Measurements from ENCODE around the gene GNMT.
A peak's percentile ranks its signal among the peaks of the same experiment; 100 is the strongest.

The GNMT gene

GRCh38 chr6:42960243-42961019 is at the start of gene GNMT:
Gene GNMT, plus strand, starts transcription at chr6:42960754. Its CDS starts 14 bp downstream, at chr6:42960768.
- peak; percentile 60 for DNase-seq (ENCODE audit: low spot score)

- no peak for DNase-seq (ENCODE audit: low spot score)
These were observed 49.2 kb upstream of the GNMT start for GRCh38 chr6:42911171-42912021.

DNA sequence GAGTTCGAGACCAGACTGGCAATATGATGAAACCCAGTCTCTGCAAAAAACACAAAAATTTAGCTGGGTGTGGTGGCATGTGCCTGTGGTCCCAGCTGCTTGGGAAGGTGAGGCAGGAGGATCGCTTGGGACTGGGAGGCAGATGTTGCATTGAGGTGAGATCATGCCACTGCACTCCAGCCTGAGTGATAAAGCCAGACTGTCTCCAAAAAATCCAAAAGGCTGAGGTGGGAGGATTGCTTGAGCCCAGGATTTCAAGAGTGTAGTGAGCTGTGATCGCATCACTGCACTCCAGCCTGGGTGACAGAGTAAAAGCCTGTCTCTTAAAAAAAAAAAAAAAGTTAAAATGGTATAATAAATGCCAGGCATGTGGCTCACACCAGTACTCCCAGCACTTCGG is 46.0 kb upstream of the GNMT start:
- no peak for DNase-seq (ENCODE audit: low spot score)

- no peak for DNase-seq (ENCODE audit: low spot score)
These were observed 44.8 kb upstream of the GNMT start, which contains the start of gene PTCRA for GRCh38 chr6:42915732-42916131. Gene PTCRA, plus strand, starts transcription at chr6:42916053. Its CDS starts 17 bp downstream, at chr6:42916070.

DNA sequence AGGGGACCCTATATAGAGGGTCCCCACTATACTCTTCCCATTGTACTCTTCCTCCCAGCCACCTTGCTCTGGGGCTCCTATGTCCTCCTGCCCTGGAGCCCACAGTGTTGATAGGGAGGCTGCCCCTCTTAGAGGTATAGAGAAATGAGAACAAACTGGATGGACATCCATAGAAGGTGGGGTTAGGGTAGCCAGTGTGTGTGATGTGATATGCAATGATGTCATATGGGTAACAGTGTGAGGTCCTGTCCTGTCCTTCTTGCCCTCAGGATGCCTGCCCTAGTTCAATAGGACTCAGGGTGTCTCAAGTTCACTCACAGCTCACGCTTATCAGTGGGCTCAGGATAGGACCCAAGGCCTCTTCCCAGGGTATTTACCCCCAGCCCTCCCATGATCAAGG is 44.3 kb upstream of the GNMT start:
- DNase-seq (ENCODE audit: low spot score): no peak

DNA sequence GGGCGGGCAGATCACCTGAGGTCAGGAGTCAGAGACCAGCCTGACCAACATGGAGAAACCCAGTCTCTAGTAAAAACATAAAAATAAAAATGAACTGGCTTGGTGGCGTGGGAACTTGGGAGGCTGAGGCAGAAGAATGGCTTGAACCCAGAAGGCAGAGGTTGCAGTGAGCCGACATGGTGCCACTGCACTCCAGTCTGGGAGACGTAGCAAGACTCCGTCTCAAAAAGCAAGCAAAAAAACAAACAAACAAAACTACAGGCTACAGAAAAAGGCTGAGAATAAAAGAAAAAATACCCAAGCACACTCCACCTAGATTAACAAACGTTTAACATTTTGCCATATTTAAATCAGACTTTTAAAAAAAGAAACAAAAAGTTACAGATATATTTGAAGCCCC is 38.8 kb upstream of the GNMT start:
- no peak for DNase-seq (ENCODE audit: low spot score)

GRCh38 chr6:42923666-42924065 is 36.9 kb upstream of the GNMT start:
- DNase-seq (ENCODE audit: low spot score): peak; percentile 28

DNA sequence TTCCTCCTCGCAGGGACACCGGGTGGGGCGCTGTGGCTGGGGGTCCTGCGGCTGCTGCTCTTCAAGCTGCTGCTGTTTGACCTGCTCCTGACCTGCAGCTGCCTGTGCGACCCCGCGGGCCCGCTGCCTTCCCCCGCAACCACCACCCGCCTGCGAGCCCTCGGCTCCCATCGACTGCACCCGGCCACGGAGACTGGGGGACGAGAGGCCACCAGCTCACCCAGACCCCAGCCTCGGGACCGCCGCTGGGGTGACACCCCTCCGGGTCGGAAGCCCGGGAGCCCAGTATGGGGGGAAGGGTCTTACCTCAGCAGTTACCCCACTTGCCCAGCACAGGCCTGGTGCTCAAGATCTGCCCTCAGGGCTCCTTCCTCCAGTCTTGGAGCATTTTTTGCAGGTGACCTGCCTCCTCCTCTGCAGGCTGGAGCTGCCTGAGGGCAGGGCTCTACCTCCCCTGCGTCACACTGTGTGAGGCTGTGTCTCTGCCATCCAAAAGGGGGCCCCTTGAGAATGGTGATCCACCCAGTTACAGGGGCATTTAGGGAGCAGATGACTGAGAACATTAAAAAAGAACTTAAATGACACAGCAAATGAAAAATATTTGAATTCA is 35.2 kb upstream of the GNMT start:
- DNase-seq (ENCODE audit: low spot score): no peak

GRCh38 chr6:42928986-42929820 is 31.4 kb upstream of the GNMT start, which contains the start of gene CNPY3:
Gene CNPY3, plus strand, starts transcription at chr6:42929480. Its CDS starts 91 bp downstream, at chr6:42929571.
- peak; percentile 97 for DNase-seq (ENCODE audit: low spot score)

DNA sequence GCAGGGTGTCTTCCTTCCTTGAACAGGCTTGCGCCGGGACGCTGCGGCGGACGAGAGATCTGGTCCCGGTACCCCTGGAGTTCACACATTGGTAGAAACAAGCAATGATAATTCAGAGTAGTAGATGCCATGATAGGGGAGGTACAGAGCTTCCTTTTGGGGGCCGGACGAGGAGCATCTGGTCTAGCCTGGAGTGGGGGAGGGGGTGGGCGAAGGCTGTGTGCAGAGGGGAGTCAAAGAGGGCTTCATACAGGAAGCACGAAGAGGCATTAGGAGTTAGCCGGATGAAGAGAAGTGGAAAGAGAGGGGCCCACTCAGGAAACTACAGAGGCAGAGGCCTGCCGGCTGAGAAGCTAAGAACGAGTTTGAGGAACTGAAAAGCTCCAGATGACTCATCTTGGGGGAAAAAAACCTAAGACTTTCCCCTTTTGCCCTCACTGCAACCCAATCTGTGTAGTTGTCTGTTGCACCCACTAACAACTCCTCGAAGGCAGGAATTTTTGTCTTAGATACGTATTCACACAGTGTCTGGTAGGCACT is 30.7 kb upstream of the GNMT start:
- peak; percentile 64 for DNase-seq (ENCODE audit: low spot score)

DNA sequence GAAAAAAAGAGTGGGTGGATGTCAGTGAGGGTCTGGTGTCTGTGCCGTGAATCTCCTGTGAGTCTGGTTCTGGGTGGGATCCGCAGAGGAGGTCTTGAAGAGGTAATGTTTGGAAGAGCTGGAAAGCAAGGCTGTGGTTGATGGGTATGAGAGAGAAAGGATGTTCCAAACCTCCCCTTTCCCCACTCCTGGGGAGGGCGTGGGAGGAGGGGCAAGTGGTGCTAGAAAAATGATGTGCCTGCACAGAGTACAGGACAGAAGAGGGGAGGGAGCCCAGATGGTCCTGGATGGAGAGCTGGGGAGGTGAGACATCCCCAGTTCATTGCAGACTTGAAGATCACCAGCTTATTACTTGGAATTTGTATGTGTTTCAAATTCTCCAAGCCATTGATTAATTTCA is 28.1 kb upstream of the GNMT start:
- no peak for DNase-seq (ENCODE audit: low spot score)

- DNase-seq (ENCODE audit: low spot score): no peak
These were observed 27.3 kb upstream of the GNMT start for GRCh38 chr6:42933205-42933604.

DNA sequence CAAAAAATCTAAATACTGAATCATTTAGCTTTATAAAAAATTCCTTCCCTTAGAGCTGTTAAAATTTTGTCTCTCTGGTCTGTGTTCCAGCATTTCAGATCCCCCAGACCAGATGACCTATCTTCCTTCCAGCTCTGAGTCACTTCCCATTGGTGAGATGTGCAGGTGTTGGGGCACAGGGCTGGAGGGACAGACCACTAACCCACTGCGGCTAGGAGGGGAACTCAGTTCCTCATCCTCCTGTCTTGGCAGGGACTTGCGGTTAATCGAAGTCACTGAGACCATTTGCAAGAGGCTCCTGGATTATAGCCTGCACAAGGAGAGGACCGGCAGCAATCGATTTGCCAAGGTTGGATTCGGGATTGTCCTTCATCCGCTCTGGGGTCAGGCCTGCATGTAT is 25.2 kb upstream of the GNMT start:
- DNase-seq (ENCODE audit: low spot score): no peak

GRCh38 chr6:42936398-42936797 is 24.2 kb upstream of the GNMT start:
- no peak for DNase-seq (ENCODE audit: low spot score)

GRCh38 chr6:42937548-42938427 is 22.8 kb upstream of the GNMT start:
- no peak for DNase-seq (ENCODE audit: low spot score)

DNA sequence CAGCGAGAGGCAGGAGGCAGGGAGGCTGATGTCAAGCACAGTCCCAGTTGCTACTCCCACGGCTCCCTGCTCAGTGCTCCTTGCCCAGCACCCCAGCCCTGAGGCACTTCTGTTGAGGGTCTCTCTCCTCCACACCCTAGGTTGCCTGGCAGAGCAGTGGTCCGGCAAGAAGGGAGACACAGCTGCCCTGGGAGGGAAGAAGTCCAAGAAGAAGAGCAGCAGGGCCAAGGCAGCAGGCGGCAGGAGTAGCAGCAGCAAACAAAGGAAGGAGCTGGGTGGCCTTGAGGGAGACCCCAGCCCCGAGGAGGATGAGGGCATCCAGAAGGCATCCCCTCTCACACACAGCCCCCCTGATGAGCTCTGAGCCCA is 22.1 kb upstream of the GNMT start:
- no peak for DNase-seq (ENCODE audit: low spot score)

GRCh38 chr6:42938987-42939809 is 21.4 kb upstream of the GNMT start:
- no peak for DNase-seq (ENCODE audit: low spot score)

- DNase-seq (ENCODE audit: low spot score): no peak
These were observed 20.8 kb upstream of the GNMT start for GRCh38 chr6:42939810-42940167.

DNA sequence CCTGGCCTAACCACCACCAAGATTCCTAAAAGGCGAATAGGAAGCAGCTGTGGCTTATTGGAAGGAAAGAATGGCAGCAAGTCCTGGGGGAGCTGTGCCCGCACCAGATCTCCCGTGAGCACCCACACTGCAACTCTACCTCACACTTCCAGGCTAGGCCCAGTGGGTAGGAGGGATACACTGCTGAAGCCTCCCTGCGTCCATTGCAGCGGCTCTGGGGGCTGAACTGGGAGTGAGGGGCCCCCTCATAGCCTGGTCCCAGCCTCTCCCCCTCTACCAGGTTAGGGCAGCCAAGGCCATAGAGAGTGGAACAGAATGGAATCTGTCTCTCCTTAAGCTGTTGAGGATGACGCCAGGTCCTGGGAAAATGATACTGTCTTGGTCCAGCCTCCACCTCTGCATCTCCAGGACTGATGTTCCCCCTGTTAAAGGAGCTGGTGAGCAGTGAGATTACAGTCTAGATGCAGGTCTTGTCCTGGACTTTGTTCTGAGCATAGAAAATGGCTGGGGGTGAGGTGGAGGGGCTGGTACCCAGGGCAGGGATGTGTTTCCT is 20.0 kb upstream of the GNMT start:
- no peak for DNase-seq (ENCODE audit: low spot score)

All from GM03348 (cell line).